ENCODE measurements around the gene VIPR1. TPM values are rescaled to one million over a fixed set of nuclear protein-coding genes. Genes with fewer than 3 reads are reported as not detected.

The VIPR1 gene
- total RNA-seq, 1 experiment from 2014 or later, result 9.4 TPM

- TF ChIP-seq ARID4B (CRISPR knock-in tag; IDR thresholded peaks at IDR 0.05; ENCODE audit: borderline replicate concordance) (no peak), ETV6 (CRISPR knock-in tag; IDR thresholded peaks at IDR 0.05) (no peak), AR (CRISPR knock-in tag; IDR thresholded peaks at IDR 0.05) (no peak), JAZF1 (CRISPR knock-in tag; IDR thresholded peaks at IDR 0.05) (no peak), NFYB (CRISPR knock-in tag; conservative IDR thresholded peaks at IDR 0.05; ENCODE audit: low read depth) (no peak), NFE2L1 (CRISPR knock-in tag; IDR thresholded peaks at IDR 0.05) (no peak), ATF1 (CRISPR knock-in tag; IDR thresholded peaks at IDR 0.05) (no peak), USF2 (CRISPR knock-in tag; IDR thresholded peaks at IDR 0.05) (no peak), MXD4 (CRISPR knock-in tag; IDR thresholded peaks at IDR 0.05; ENCODE audit: borderline replicate concordance) (no peak), TP53 (CRISPR knock-in tag; IDR thresholded peaks at IDR 0.05) (no peak)
Observed at GRCh38 chr3:42463093-42463492, 39.4 kb upstream of the VIPR1 start (continued).

- DNase-seq (ENCODE audit: low spot score) (no peak), ATAC-seq (no peak)
- Mint-ChIP-seq H3K4me1 (no peaks in the 10 kb centered on the region), H3K4me3 (no peak overlapping the region), H3K27ac (no peak overlapping the region), H3K27me3 (ENCODE audit: low read depth) (peaks cover under 1% of the 10 kb centered on the region), H3K9me3 (peaks cover 11% of the 10 kb centered on the region), H3K36me3 (no peaks in the 10 kb centered on the region)
- ChIA-PET CTCF (no interaction called here), POLR2A (no interaction called here)
- TF ChIP-seq ZNF121 (CRISPR knock-in tag; IDR thresholded peaks at IDR 0.05) (no peak), CDX4 (CRISPR knock-in tag; IDR thresholded peaks at IDR 0.05; ENCODE audit: borderline replicate concordance) (no peak), ZNF416 (CRISPR knock-in tag; IDR thresholded peaks at IDR 0.05) (no peak), E2F1 (CRISPR knock-in tag; IDR thresholded peaks at IDR 0.05) (no peak), TCF7 (CRISPR knock-in tag; IDR thresholded peaks at IDR 0.05; ENCODE audit: low read depth) (no peak), PRRX2 (CRISPR knock-in tag; IDR thresholded peaks at IDR 0.05) (no peak), ZNF263 (CRISPR knock-in tag; IDR thresholded peaks at IDR 0.05; ENCODE audit: low read depth) (no peak), ARID4B (CRISPR knock-in tag; IDR thresholded peaks at IDR 0.05; ENCODE audit: borderline replicate concordance) (no peak), CTCF (IDR thresholded peaks at IDR 0.05) (no peak), E2F5 (CRISPR knock-in tag; IDR thresholded peaks at IDR 0.05) (no peak), NR2C2 (CRISPR knock-in tag; IDR thresholded peaks at IDR 0.05) (no peak)
Observed at GRCh38 chr3:42468111-42468510, 34.3 kb upstream of the VIPR1 start.
